Panc1 (cell line): Measurements from ENCODE around the gene SPINK4.

Experiments
- REST ChIP-seq, 2 experiments: IDR thresholded peaks; 2 replicates each; pipeline ENCODE4 v1.6.1; 2011 to 2012; ENCODE audit warnings: low read depth in 2 of 2, control low read depth in 1 of 2, low read length in 1 of 2, mild to moderate bottlenecking in 1 of 2, moderate library complexity in 1 of 2; ENCODE audit not compliant: insufficient read depth in 1 of 2
- TF ChIP-seq, protein P1 (sequence below): fragments of 450-650 bp; IDR thresholded peaks from 2 replicates; pipeline ENCODE4 v1.5.1; 2017; ENCODE audit warnings: mild to moderate bottlenecking

DNA sequence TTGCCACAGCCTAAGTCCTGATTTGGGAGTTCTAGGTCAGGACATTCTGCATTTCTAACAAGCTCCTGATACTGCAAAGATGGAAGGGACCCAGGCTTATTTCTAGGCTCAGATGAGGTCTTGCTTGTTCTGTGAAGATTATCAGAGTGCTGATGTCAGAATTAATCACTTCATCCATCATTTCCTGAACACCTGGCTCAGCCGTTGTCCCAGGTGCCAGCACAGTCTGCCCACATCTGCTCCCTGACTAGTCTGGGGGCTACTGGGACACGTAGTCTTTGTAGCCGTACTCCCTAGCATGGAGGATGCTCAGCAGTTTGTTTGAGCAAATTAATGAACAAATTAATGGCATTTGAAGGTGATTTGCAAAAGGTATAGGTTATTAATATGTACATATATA, 17.9 kb upstream of the SPINK4 start:
- TF ChIP-seq, protein P1, sequence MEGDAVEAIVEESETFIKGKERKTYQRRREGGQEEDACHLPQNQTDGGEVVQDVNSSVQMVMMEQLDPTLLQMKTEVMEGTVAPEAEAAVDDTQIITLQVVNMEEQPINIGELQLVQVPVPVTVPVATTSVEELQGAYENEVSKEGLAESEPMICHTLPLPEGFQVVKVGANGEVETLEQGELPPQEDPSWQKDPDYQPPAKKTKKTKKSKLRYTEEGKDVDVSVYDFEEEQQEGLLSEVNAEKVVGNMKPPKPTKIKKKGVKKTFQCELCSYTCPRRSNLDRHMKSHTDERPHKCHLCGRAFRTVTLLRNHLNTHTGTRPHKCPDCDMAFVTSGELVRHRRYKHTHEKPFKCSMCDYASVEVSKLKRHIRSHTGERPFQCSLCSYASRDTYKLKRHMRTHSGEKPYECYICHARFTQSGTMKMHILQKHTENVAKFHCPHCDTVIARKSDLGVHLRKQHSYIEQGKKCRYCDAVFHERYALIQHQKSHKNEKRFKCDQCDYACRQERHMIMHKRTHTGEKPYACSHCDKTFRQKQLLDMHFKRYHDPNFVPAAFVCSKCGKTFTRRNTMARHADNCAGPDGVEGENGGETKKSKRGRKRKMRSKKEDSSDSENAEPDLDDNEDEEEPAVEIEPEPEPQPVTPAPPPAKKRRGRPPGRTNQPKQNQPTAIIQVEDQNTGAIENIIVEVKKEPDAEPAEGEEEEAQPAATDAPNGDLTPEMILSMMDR, result no peak
- TF ChIP-seq REST (IDR thresholded peaks at IDR 0.05; ENCODE audit: insufficient read depth in 1 of 2, low read depth in 2 of 2, low read length in 1 of 2), result no peak
